Erythroblast (primary cell): ENCODE results near the gene CD80.

ENCODE experiments used
- GATA1 ChIP-seq: IDR thresholded peaks from 2 replicates; pipeline ENCODE4 v1.6.1; 2011; ENCODE audit warnings: low read depth, mild to moderate bottlenecking, control low read depth, low read length, moderate library complexity
- POLR2A ChIP-seq: IDR thresholded peaks from 2 replicates; pipeline ENCODE4 v1.6.1; 2011; ENCODE audit warnings: mild to moderate bottlenecking, low read length

DNA sequence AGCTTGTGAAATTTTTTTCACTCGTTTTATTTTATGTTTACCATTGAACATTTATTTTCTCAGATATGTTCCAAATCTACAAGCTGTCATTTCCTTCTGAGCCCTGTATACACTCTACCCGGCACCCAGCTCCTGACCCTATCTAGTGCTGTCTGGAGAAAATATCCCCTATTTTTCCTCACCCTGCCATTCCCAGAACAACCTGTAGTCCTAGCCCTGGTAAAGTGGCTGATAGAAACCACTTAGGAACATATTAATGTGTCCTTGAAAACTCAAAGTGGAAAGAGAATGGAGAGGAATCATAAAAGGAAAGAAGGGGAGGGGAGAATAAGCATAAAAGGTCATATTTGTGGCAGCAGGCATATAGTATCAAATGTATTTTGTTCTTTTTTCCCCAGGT, 69.3 kb downstream of the CD80 start:
- TF ChIP-seq POLR2A (no peak), GATA1 (no peak)
